ENCODE results near the gene SMPDL3A.

The SMPDL3A gene

DNA sequence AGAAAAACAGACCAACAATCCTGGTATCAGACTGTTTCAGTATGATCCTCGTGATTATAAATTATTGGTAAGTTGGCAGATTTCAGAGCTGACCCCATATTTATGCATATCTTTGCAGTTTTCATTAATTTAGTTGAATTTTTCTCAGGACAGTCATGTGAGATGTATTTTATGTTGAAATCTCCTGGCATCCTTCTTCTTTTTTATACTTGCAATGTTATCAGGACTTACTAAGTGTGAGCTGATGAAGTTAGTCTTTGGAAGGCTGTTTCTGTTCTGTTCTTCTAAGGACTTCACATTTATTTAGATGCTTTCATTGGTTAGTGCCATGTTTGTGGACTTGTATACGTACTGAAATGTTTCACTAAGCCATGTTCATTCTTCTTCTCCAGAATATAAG is 17.2 kb downstream of the SMPDL3A start:
- no peak for DNase-seq

GRCh38 chr6:122808121-122808885 is 19.2 kb downstream of the SMPDL3A start:
- no peak for DNase-seq

GRCh38 chr6:122809001-122809400 is 19.9 kb downstream of the SMPDL3A start:
- no peak for DNase-seq

DNA sequence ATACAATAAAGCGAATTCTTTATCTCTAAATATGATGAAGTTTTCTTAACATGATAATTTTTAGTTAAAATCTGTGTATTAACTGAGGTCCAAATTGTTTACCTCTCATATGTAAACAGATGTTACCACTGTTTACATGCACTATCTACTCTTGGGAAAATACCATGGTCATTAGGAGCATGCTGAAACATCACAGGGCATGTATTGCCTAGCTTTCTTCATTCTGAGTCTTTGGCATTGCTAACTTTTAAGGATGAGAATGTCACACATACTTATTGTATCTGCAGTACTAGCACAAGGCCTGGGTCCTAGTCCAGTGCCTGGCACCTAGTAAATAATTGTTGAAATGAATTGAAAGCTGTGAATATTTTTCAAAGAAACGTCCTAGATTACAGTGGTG is 20.6 kb downstream of the SMPDL3A start:
- no peak for DNase-seq

GRCh38 chr6:122810189-122810588 is 21.1 kb downstream of the SMPDL3A start:
- DNase-seq: no peak

DNA sequence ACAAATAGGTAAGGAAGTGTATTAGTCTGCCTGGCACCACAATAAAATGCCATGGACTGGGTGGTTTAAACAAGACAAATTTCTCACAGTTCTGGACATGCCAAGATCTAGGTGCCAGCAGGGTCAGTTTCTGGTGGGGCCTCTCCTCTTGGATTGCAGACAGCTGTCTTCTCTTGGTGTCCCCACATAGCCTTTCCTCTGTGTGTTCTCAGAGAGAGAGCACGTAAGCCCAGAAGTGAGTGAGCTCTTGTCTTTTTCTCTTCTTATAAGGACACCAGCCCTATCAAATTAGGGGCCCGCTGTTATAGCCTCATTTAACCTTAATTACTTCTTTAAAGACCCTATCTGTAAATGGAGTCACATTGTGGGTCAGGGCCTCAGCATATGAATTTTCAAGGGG is 28.3 kb downstream of the SMPDL3A start:
- DNase-seq: peak; percentile 80

GRCh38 chr6:122817766-122818165 is 28.7 kb downstream of the SMPDL3A start:
- peak; percentile 73 for DNase-seq

DNA sequence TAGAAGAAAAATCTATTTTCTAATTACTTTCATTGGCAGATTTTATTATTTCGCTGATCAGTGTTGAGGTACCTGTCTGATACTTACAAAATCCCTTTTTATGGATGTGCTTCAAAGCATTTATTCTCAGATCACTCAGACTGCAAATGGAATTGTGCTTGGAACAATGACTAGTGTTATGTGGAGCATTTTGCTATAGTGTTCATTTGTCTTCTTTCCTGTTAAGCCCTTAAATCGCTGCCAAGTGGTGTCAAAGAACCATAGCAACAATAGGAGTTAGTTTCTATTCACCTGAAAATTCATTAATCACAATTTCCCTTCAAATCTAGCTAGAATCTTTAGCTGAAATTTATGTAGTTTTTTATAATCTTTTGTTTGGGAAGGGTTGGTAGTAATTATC is 29.8 kb downstream of the SMPDL3A start:
- peak; percentile 76 for DNase-seq

DNA sequence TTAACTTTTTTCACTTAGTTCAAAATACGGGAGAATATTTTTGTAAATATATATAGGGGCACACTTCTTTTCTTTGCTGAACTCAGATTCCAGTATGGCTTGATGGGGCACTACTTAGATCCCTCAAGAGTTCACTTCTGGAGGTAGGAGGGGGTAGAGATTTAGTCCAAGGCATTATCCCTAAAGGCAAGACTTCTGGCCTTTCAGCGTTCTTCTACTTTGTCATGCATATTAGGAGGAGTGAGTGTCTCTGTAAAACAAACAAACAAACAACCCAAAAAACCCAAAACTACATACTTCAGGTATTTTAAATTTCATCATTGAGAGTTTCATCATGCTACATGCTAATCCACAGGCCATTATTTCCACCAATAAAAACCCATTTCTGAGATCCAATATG is 32.0 kb downstream of the SMPDL3A start:
- no peak for DNase-seq

DNA sequence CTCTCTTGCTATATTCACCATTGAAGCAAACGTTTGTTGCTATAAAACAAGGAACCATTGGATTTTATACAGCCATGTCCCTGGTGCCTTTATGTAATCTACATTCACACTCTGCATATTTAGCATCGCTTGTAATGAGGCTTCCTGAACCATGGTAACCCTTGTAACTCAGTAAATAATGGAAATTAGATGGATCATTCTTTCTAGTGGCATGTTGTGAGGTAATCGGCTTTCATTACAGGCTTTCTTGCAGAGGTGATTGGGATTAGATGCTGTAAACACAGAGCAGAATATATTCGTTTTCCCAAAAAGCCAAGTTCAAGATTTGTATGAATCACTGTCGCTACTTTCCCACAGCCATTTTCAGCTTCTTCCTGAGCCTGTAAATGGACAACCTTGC is 36.1 kb downstream of the SMPDL3A start:
- DNase-seq: peak; percentile 58

- DNase-seq: no peak
Observed at GRCh38 chr6:122829456-122829855, 40.4 kb downstream of the SMPDL3A start.

DNA sequence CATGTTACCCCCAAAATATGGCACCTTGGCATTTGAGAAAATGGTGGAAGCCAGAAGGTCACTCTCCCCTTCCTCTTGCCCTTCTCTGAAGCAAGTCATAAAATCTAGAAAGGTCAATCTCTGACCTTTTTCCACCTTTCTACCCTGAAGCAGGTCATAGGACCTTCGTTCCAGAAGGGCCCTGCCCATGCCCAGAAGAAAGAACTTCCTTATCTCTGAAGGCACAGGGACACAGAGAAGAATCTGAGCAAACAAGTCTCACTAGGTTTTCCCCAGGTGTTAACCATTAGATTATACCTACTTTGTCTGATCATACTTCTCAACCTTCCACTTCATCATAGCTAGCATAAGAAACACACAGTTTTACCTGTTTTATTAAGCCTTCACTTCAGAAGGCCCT is 42.5 kb downstream of the SMPDL3A start:
- no peak for DNase-seq

GRCh38 chr6:122832459-122832858 is 43.4 kb downstream of the SMPDL3A start:
- no peak for DNase-seq

GRCh38 chr6:122833021-122833491 is 44.0 kb downstream of the SMPDL3A start:
- DNase-seq: peak; percentile 21

DNA sequence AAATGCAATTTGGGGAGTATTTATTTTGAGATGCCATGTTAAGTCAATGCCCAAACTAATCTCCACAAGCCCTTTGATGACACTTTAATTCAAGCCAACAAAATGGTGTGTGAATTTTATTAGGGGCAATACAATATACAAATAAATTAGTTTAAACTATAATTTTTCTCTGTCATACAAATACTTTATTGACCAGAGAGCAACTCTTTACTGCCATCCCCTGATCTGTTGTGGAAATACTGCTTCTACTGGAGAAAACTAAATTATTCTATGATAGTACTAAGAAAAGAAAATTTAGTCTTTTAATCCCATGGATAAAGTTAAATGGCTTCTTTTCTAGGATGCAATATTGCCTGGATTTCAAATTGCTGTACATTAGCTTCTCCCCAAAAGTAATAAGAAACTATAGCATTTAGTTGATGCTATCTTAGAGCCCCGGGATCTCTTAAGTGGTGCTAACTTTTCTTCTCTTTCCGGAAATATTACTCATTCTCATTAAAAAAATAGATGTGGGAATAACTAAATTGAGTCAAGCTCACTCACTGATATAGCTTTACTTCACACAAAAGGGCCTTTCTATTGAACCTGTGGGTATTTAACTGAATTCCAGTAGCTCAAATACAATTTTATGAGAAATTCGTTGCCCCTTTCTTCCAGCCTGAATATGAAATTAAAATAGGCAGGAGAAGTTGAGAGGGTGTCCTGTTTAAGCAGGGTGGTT is 49.2 kb downstream of the SMPDL3A start:
- peak; percentile 37 for DNase-seq

GRCh38 chr6:122839472-122839871 is 50.4 kb downstream of the SMPDL3A start:
- DNase-seq: peak; percentile 80

GRCh38 chr6:122839906-122840305 is 50.8 kb downstream of the SMPDL3A start:
- no peak for DNase-seq

GRCh38 chr6:122845464-122845863 is 56.4 kb downstream of the SMPDL3A start:
- no peak for DNase-seq

DNA sequence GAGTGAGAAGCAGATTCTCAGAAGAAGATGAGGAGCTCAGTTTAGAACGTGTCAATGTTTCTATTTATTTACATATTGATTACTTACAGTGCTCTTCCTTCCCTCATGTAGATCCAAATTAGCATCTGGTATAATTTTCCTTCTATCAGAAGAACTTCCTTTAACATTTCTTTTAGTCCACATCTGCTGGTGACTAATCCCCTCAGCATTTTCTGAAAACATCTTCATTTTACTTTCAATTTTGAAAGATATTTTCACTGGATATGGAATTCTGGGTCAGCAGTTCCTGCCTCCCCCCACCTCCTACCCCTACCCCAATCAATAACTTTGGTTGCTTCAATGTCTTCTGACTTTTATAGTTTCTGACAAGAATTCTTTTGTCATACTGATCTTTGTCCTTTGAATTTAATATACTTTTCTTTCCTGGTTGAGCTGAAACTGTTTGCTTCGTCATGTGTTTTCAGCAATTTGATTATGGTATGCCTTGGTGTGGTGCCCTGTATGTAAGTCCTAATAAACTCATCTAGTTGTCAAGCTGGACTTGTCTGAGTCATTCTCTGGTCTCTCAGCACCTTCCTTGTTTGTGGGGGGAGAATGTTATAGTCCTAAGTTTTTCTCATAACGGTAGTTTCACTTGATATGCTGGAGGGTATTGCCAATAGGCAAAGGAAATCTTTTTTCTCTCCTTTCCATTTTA is 57.0 kb downstream of the SMPDL3A start:
- DNase-seq: no peak

- DNase-seq: no peak
Observed at GRCh38 chr6:122853259-122853995, 64.4 kb downstream of the SMPDL3A start.
